ENCODE measurements around the gene NUP42. TPM values are rescaled to one million over a fixed set of nuclear protein-coding genes. Genes with fewer than 3 reads are reported as not detected.
"Not testable (repeated sequence)": the region's sequence is repeated elsewhere in the genome, so short reads cannot be mapped to it uniquely, and the experiment has no call there.

NUP42 gene
- total RNA-seq, 1 experiment from 2014 or later = 48.6 TPM

DNA sequence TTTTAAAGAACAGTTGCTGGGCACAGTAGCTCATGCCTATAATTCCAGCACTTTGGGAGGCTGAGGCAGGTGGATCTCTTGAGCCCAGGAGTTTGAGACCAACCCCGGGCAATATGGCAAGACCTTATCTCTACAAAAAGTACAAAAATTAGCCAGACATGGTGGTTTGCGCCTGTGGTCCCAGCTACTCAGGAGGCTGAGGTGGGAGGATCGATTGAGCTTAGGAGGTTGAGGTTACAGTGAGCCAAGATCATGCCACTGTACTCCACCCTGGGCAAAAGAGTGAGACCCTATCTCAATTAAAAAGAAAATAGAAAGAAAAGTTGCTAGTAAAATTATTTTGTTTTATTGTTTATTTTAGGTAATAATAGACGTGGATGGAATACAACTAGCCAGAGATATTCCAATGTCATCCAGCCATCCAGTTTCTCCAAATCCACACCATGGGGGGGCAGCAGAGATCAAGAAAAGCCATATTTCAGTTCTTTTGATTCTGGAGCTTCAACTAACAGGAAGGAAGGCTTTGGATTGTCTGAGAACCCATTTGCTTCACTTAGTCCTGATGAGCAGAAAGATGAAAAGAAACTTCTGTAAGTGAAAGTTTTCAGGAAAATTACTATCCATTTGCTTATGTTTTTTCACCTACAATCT lies 3.0 kb downstream of the NUP42 start:
- Histone ChIP-seq H4K20me1 (ENCODE audit: low read length) (peaks cover 20% of the 10 kb centered on the region; the same call in 1 of the 2 replicates), H3K4me1 (ENCODE audit: insufficient read depth, low read length) (peaks cover 27% of the 10 kb centered on the region), H3K4me2 (ENCODE audit: low read length) (peak overlapping the region; percentile 83; the same call in 1 of the 2 replicates), H3K79me2 (ENCODE audit: low read length) (peaks cover 69% of the 10 kb centered on the region), H3K27ac (ENCODE audit: low read length) (no peak overlapping the region), H3K9me3 (ENCODE audit: low read length) (no peaks in the 10 kb centered on the region), H3K27me3 (ENCODE audit: low read length) (no peaks in the 10 kb centered on the region), H3K4me3 (ENCODE audit: low read length) (peak overlapping the region; percentile 88), H3F3A (ENCODE audit: low read length, unreplicated experiment) (no peaks in the 10 kb centered on the region), H2AFZ (ENCODE audit: low read length) (no peak overlapping the region), H3K9ac (ENCODE audit: low read length) (no peak overlapping the region), H3K9me2 (replicated peaks; ENCODE audit: low read length) (no peaks in the 10 kb centered on the region), H3K36me3 (ENCODE audit: low read depth, low read length) (peaks cover 38% of the 10 kb centered on the region)
- DNase-seq (peak; percentile 65), ATAC-seq (0 out of 2 replicates have a peak, but pooled peaks have one; percentile 8)
- POLR2A ChIA-PET (ENCODE audit: unreplicated experiment) = interaction anchor here (0.6 kb wide), 1 partner anchor 528 kb away, joined by 5 read pairs; no protein-coding TSS in a partner anchor
- TF ChIP-seq EZH2 (IDR thresholded peaks at IDR 0.05; ENCODE audit: low read length, unreplicated experiment) = no peak
- TF ChIP-seq, protein P1, sequence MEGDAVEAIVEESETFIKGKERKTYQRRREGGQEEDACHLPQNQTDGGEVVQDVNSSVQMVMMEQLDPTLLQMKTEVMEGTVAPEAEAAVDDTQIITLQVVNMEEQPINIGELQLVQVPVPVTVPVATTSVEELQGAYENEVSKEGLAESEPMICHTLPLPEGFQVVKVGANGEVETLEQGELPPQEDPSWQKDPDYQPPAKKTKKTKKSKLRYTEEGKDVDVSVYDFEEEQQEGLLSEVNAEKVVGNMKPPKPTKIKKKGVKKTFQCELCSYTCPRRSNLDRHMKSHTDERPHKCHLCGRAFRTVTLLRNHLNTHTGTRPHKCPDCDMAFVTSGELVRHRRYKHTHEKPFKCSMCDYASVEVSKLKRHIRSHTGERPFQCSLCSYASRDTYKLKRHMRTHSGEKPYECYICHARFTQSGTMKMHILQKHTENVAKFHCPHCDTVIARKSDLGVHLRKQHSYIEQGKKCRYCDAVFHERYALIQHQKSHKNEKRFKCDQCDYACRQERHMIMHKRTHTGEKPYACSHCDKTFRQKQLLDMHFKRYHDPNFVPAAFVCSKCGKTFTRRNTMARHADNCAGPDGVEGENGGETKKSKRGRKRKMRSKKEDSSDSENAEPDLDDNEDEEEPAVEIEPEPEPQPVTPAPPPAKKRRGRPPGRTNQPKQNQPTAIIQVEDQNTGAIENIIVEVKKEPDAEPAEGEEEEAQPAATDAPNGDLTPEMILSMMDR (conservative IDR thresholded peaks at IDR 0.05; ENCODE audit: low read depth, low read length) = peak; percentile 64
- CTCF ChIA-PET = interaction anchor here (0.6 to 1.4 kb wide), 5 partner anchors 51 to 457 kb away, joined by 3 to 11 read pairs (median 4); no protein-coding TSS in a partner anchor
- intact Hi-C loops (cut with micrococcal nuclease) = loop anchor here (2.0 to 5.0 kb wide), 3 partner anchors 78 to 363 kb away; partner anchors contain the start of gene TOMM7
- no TSS peak for BruUV-seq (replicated peaks)

DNA sequence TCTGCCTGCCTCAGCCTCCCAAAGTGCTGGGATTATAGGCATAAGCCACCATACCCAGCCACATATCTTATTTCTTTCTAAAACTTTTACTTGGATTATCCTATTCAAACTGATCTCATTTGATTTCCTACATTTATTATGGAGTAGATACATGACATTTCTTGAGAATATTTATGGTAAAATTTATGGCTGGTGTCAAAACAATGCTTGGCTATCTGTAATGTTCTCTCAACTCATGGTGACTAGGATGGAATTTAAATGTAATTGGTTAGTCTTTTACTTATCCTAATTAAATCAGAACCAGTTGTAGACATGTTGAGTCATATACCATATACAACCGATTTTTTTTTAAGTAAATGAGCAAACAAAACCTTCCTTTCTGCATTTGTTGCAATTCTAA lies 4.1 kb downstream of the NUP42 start:
- Histone ChIP-seq H3K79me2 (ENCODE audit: low read length) (peaks cover 69% of the 10 kb centered on the region), H3K36me3 (ENCODE audit: low read depth, low read length) (peaks cover 46% of the 10 kb centered on the region), H3K9me2 (replicated peaks; ENCODE audit: low read length) (no peaks in the 10 kb centered on the region), H3K4me3 (ENCODE audit: low read length) (no peak overlapping the region), H3K27ac (ENCODE audit: low read length) (no peak overlapping the region), H3K27me3 (ENCODE audit: low read length) (no peaks in the 10 kb centered on the region), H3K4me1 (ENCODE audit: insufficient read depth, low read length) (peaks cover 23% of the 10 kb centered on the region), H3K9ac (ENCODE audit: low read length) (no peak overlapping the region), H4K20me1 (ENCODE audit: low read length) (peaks cover 21% of the 10 kb centered on the region; the same call in 1 of the 2 replicates), H3F3A (ENCODE audit: low read length, unreplicated experiment) (no peaks in the 10 kb centered on the region), H3K4me2 (ENCODE audit: low read length) (no peak overlapping the region), H3K9me3 (ENCODE audit: low read length) (no peaks in the 10 kb centered on the region), H2AFZ (ENCODE audit: low read length) (no peak overlapping the region)
- TF ChIP-seq EZH2 (IDR thresholded peaks at IDR 0.05; ENCODE audit: low read length, unreplicated experiment) (no peak), EZH2phosphoT487 (IDR thresholded peaks at IDR 0.05; ENCODE audit: borderline replicate concordance, low read length) (no peak)
- TF ChIP-seq, protein P1 (conservative IDR thresholded peaks at IDR 0.05; ENCODE audit: low read depth, low read length) = no peak
- BruUV-seq (replicated peaks) = no TSS peak
- intact Hi-C loops (cut with micrococcal nuclease) = loop anchor here (2.0 kb wide), 1 partner anchor 77 kb away; no protein-coding TSS in a partner anchor
- DNase-seq = no peak
- ATAC-seq = no peak
- POLR2A ChIA-PET (ENCODE audit: unreplicated experiment) = no interaction called here
- CTCF ChIA-PET = no interaction called here

DNA sequence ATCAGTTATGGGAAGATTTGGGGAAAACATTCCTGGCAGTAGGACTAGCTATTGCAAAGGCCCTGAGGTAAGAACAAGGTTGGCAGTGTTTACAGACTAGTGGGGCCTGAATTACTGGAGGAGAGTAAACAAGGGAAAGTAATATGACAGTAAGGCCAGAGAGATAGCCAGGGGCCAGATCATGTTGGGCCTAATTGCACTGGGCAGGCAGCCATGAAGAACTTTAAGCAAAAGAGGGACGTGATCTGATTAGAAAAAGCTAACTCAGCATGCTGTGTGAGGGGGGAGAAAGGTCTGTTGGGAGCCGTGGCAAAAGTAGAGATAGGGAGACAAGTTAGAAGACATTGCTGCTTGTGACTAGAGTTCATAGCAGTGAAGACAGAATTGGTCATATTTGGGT lies 9.2 kb downstream of the NUP42 start:
- ATAC-seq = no peak
- H3K27me3 ChIP-seq (ENCODE audit: low read length) = no peaks in the 10 kb centered on the region
- peaks cover 28% of the 10 kb centered on the region for H3K79me2 ChIP-seq (ENCODE audit: low read length)
- H3K9ac ChIP-seq (ENCODE audit: low read length) = no peak overlapping the region
- no peak overlapping the region for H3K4me2 ChIP-seq (ENCODE audit: low read length)
- no peaks in the 10 kb centered on the region for H3K4me1 ChIP-seq (ENCODE audit: insufficient read depth, low read length)
- TF ChIP-seq, protein P1 (conservative IDR thresholded peaks at IDR 0.05; ENCODE audit: low read depth, low read length) = no peak
- no peak overlapping the region for H3K4me3 ChIP-seq (ENCODE audit: low read length)
- ChIA-PET CTCF (no interaction called here), POLR2A (ENCODE audit: unreplicated experiment) (no interaction called here)
- no TSS peak for BruUV-seq (replicated peaks)
- H3K27ac ChIP-seq (ENCODE audit: low read length) = no peak overlapping the region
- H3K9me3 ChIP-seq (ENCODE audit: low read length) = no peaks in the 10 kb centered on the region
- H3K9me2 ChIP-seq (replicated peaks; ENCODE audit: low read length) = no peaks in the 10 kb centered on the region
- peaks cover 6% of the 10 kb centered on the region for H4K20me1 ChIP-seq (ENCODE audit: low read length)
- intact Hi-C loops (cut with micrococcal nuclease) = no loop called here
- H3K36me3 ChIP-seq (ENCODE audit: low read depth, low read length) = peaks cover 46% of the 10 kb centered on the region
- H3F3A ChIP-seq (ENCODE audit: low read length, unreplicated experiment) = no peaks in the 10 kb centered on the region
- no peak overlapping the region for H2AFZ ChIP-seq (ENCODE audit: low read length)
- no peak for DNase-seq

DNA sequence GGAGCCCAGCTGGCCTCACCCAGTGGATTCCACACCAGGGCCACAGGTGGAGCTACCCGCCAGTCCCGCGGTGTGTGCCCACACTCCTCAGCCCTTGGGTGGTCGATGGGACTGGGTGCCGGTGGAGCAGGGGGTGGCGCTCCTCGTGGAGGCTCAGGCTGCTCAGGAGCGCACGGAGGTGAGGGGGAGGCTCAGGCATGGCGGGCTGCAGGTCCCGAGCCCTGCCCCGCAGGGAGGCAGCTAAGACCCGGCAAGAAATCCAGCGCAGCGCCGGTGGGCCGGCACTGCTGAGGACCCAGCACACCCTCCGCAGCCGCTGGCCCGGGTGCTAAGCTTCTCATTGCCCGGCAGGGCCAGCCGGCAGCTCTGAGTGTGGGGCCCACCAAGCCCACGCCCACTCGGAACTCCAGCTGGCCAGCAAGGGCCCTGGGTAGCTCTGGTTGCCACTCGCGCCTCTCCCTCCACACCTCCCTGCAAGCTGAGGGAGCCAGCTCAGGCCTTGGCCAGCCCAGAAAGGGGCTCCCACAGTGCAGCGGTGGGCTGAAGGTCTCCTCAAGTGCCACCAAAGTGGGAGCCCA lies 11.9 kb downstream of the NUP42 start:
- H3K27ac ChIP-seq (ENCODE audit: low read length); H3K79me2 ChIP-seq (ENCODE audit: low read length); BruUV-seq (replicated peaks); H3K9ac ChIP-seq (ENCODE audit: low read length); H3K4me1 ChIP-seq (ENCODE audit: insufficient read depth, low read length); H2AFZ ChIP-seq (ENCODE audit: low read length); H3K4me2 ChIP-seq (ENCODE audit: low read length); H3K9me3 ChIP-seq (ENCODE audit: low read length); POLR2A ChIA-PET (ENCODE audit: unreplicated experiment); H4K20me1 ChIP-seq (ENCODE audit: low read length); H3K27me3 ChIP-seq (ENCODE audit: low read length); H3F3A ChIP-seq (ENCODE audit: low read length, unreplicated experiment); DNase-seq; intact Hi-C loops (cut with micrococcal nuclease); H3K4me3 ChIP-seq (ENCODE audit: low read length); CTCF ChIA-PET; ATAC-seq; H3K9me2 ChIP-seq (replicated peaks; ENCODE audit: low read length): not testable (repeated sequence)
- peaks cover 34% of the 10 kb centered on the region for H3K36me3 ChIP-seq (ENCODE audit: low read depth, low read length)

All from PC-3 (cell line).